ENCODE data around the gene PRC1. TPM values are rescaled to one million over a fixed set of nuclear protein-coding genes. Genes with fewer than 3 reads are reported as not detected.
A peak's percentile ranks its signal among the peaks of the same experiment; 100 is the strongest.

The PRC1 gene
- polyA plus RNA-seq, 1 donor = 37.9 TPM

DNA sequence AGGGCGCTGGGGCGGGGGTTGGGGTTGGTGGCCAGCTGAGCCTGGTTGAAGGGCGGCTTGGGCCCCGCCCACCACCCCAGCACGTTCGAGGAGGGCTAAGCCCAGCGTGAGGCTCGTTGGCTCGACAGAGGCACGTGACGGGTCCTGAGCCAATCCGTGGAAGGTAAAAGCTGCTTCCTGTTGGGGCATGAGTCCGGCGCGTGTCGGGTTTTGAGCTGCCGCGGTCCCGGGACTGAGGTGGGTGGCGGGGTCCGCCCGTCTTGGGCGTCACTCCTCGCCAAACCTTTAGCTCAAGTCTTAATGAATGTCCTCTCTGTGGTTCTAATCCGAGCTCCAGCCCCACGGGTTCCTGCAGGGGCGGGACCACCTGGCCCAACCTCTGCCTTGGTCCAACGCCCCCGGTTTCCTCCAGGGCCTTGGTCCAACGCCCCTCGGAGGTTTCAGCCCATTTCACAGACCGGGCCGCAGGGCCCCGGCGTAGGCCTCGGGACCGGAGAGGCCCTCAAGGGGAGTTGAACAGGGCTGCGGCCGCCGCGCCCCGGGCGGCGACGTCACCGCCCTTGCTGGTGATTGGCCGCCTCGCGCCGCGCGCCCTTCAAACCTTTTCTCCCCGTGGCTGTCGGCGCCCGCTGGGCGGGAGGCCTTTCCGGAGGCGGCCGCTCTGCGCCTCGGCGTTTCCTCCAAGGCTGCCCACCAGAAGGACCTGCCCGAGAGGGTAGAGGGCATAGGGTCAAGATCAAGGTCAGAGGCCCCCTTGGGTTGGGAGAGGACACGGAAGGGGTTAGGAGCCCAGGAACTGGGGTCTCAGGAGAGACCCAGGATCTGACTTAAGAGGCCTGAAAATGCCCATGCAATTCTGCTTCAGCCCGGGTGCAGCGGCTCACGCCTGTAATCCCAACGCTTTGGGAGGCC is 39.4 kb downstream of the PRC1 start, which contains the start of gene RCCD1:
Gene RCCD1 (plus strand): TSS at position 173 of the 912 bp plus-strand sequence. CDS start 1,851 bp downstream, outside the sequence.
- DNase-seq = peak; percentile 94

DNA sequence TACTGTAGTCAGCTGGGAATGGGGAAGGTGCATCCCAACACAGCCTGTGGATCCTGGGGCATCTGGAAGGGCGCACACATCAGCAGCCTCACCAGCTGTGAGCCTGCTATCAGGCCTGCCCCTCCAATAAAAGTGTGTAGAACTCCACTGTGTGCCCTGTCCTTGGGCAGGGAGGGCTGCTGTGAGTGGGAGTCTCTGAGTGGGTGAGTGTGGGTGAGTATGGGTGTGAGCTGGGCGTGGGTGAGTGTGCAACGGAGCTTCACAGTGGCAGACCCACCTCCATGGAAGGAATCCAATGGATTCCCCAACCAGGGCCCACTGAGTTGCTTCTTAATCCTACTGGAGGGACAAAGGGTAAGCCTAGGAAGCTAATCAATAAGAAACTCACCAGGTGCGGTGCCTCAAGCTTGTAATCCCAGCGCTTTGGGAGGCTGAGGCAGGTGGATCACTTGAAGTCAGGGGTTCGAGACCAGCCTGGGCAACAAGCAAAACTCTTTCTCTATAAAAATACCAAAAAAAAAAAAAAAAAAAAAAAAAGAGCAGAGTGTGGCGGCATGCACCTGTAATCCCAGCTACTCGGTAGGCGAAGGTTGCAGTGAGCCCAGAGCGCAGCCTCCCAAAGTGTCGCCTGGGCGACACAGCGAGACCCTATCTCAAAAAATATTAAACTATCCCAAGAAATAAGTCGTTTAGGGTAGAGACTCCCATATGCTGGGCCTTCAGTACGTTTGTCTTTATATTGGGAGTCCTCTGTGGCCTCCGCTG is 40.2 kb downstream of the PRC1 start:
- no peak for DNase-seq

- no peak for DNase-seq
These were observed 41.2 kb downstream of the PRC1 start for GRCh38 chr15:90952901-90953677.

- no peak for DNase-seq
These were observed 43.7 kb downstream of the PRC1 start for GRCh38 chr15:90950676-90951075.

DNA sequence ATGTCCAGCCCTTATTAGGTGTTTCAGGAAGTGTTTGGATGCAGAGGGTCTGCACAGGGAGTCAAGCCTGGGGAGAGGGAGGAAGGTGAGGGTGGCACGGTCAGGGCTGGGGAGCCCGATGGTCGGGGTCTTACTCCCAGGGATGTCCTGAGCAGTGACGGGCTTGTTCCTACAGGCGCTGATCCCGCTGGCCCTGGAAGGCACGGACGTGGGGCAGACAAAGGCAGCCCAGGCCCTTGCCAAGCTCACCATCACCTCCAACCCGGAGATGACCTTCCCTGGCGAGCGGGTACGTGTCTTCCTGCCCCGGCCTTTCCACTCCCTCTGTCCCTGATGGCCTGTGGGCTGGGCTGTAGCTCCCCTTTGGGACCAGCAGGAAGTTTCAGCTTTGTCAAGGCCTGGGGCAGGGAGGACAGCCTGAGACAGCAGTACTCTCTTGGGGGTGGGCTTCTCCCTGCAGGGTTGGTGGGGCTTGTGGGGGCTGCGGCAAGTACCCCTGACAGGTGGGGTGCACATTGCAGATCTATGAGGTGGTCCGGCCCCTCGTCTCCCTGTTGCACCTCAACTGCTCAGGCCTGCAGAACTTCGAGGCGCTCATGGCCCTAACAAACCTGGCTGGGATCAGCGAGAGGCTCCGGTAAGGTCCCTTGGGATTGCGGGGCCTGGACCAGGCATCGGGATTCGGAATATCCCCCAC is 44.2 kb downstream of the PRC1 start:
- no peak for DNase-seq

DNA sequence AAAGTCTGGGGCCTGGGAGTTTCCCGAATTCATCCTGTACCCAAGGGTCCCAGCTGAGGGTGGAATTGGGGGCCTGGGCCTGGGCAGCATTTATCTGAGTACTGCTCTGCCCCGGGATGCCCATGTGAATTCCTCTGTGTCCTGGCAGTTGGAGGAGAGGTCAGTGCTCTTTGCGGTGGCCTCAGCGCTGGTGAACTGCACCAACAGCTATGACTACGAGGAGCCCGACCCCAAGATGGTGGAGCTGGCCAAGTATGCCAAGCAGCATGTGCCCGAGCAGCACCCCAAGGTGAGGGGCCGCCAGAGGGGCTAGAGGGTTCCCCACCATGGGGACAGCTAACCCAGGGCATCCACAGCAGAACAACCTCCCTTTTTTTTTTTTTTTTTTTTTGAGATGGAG is 45.8 kb downstream of the PRC1 start:
- DNase-seq = no peak

GRCh38 chr15:90947577-90948357 is 46.6 kb downstream of the PRC1 start:
- DNase-seq = no peak

GRCh38 chr15:90946941-90947576 is 47.3 kb downstream of the PRC1 start:
- DNase-seq = no peak

DNA sequence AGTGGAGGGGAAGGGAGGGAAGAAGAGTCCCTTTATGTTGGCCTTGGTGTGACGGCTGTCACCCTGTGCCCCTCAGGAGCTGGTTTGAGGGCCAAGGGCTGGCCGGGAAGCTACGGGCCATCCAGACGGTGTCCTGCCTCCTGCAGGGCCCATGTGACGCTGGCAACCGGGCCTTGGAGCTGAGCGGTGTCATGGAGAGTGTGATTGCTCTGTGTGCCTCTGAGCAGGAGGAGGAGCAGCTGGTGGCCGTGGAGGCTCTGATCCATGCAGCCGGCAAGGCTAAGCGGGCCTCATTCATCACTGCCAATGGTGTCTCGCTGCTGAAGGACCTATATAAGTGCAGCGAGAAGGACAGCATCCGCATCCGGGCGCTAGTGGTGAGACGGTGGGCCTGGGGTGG is 47.8 kb downstream of the PRC1 start:
- DNase-seq = no peak

- DNase-seq = no peak
These were observed 49.2 kb downstream of the PRC1 start for GRCh38 chr15:90945091-90945490.

DNA sequence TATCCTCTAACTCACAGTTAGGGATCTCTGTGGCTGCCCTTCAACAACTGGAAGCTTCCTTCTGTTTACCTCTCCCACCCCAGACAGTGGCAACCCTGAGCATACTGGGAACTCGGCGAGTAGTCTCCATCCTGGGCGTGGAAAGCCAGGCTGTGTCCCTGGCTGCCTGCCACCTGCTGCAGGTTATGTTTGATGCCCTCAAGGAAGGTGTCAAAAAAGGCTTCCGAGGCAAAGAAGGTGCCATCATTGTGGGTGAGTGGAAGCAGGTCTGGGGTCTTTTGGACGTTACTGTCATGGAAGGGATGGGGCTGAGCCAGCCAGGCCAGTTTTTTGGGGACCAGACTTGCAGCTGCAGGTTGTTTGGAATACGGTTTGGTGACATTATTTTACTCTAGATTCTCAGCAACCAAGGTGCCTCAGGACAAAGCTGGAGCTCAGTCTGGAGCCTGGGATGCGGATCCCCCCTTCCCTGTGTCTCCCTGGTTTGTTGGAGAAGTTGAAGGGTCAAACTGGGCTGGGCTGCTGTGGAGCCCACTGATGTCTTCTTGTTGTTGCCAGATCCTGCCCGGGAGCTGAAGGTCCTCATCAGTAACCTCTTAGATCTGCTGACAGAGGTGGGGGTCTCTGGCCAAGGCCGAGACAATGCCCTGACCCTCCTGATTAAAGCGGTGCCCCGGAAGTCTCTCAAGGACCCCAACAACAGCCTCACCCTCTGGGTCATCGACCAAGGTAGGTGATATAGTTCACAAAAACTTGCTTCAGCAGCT is 51.8 kb downstream of the PRC1 start:
- DNase-seq = no peak

- no peak for DNase-seq
These were observed 53.3 kb downstream of the PRC1 start for GRCh38 chr15:90941038-90941437.

GRCh38 chr15:90939756-90940155 is 54.6 kb downstream of the PRC1 start:
- DNase-seq = no peak

GRCh38 chr15:90938261-90938660 is 56.1 kb downstream of the PRC1 start:
- no peak for DNase-seq

- DNase-seq = no peak
These were observed 57.5 kb downstream of the PRC1 start for GRCh38 chr15:90936823-90937222.

- peak; percentile 90 for DNase-seq
These were observed 59.2 kb downstream of the PRC1 start, which contains the start of gene UNC45A for GRCh38 chr15:90934949-90935751. Gene UNC45A (plus strand): TSS chr15:90935285. CDS start chr15:90935325, 40 bp downstream.

- peak; percentile 80 for DNase-seq
These were observed 59.9 kb downstream of the PRC1 start for GRCh38 chr15:90934256-90934948.

DNA sequence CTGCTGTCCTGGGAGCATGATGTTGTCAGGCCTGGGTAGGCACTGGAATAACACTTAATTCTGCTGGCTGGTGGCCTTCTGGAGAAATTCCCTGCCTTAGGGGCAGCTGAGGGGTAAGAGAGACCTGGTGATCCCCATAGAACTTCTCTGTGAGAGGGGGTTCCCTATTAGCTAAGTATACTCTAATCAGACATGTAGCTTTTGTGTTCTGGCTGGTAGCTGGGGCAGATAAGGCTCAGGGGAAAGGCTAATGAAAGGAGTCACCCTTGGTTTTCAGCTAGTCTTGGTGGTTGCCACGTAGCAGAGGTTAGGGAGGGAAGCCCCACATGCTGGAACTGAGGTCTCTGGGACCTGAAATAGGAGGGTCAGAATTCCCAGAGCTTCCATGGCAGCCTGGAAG is 61.0 kb downstream of the PRC1 start:
- no peak for DNase-seq
